Ascending aorta (tissue), 2 donors: ENCODE data around the gene PLEKHB1. TPM values are rescaled to one million over a fixed set of nuclear protein-coding genes. Genes with fewer than 3 reads are reported as not detected.

Experiments
- DNase-seq, 2 donors: peaks; one replicate each; pipeline ENCODE4 v3.0.0-alpha.2; 2019; ENCODE audit warnings: low spot score in 2 of 2
- H3K27ac ChIP-seq, 2 donors: fragments of 200-600 bp; sonication (generic); one replicate each; pipeline ENCODE4 v1.5.1; 2016 to 2017; ENCODE audit warnings: mild to moderate bottlenecking in 1 of 2
- H3K27me3 ChIP-seq: fragments of 200-600 bp; sonication (generic); one replicate; pipeline ENCODE4 v1.5.1; 2017
- H3K36me3 ChIP-seq, 2 donors: fragments of 200-600 bp; sonication (generic); one replicate each; pipeline ENCODE4 v1.5.1; 2016
- H3K4me1 ChIP-seq, 2 donors: fragments of 200-600 bp; sonication (generic); one replicate each; pipeline ENCODE4 v1.5.1; 2016 to 2017; ENCODE audit warnings: mild to moderate bottlenecking in 1 of 2
- H3K4me3 ChIP-seq, 2 donors: fragments of 200-600 bp; sonication (generic); one replicate each; pipeline ENCODE4 v1.5.1; 2016 to 2017; ENCODE audit warnings: mild to moderate bottlenecking in 1 of 2
- H3K9me3 ChIP-seq, 2 donors: fragments of 200-600 bp; sonication (generic); one replicate each; pipeline ENCODE4 v1.5.1; 2016
- intact Hi-C: fragments of 100-400 bp; cut with DNase I; formaldehyde crosslinking; loops from one replicate; pipeline ENCODE4 v1.15.1; 2023
- total RNA-seq: library from RNA; depleted of rRNA; stranded (reverse); fragments of >200 nt; gene quantifications from one replicate; pipeline ENCODE4 v1.1.0, GENCODE V29; 2016
- TF ChIP-seq, protein P1 (sequence below), 3 experiments: fragments of 200-600 bp in 2 of 3; fragments of 450-650 bp in 1 of 3; sonication (generic) in 2 of 3; IDR thresholded peaks; one replicate each; pipeline ENCODE4 v1.5.1; 2016 to 2019; ENCODE audit warnings: antibody characterized with exemption in 3 of 3, mild to moderate bottlenecking in 1 of 3, moderate library complexity in 1 of 3

Gene PLEKHB1
- total RNA-seq, 1 donor from 2014 or later = 3.5 TPM

DNA sequence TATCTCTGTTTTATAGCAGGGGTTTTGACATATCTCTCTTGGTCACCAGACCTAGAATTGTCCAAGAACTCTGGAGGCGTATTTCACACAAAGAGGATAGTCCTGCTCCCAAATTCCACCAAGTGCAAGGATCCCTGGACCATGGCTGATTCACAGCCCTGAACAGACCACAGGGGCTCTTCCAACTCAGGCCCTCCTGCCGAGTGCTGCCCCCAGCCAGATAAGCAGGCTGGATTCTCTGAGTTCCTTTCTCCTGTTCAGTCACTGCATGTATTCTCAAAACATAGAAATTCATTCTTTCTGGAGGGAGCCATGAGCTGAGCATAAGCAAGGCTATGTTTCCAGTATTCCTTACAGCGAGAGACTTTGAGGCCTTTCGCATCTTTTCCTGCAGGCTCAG lies 13.4 kb upstream of the PLEKHB1 start:
- DNase-seq = no peak
- intact Hi-C loops = no loop called here
- Histone ChIP-seq H3K4me1 (no peaks in the 10 kb centered on the region), H3K9me3 (no peaks in the 10 kb centered on the region), H3K4me3 (no peak overlapping the region), H3K36me3 (no peaks in the 10 kb centered on the region), H3K27me3 (no peaks in the 10 kb centered on the region), H3K27ac (no peak overlapping the region)
- TF ChIP-seq, protein P1, sequence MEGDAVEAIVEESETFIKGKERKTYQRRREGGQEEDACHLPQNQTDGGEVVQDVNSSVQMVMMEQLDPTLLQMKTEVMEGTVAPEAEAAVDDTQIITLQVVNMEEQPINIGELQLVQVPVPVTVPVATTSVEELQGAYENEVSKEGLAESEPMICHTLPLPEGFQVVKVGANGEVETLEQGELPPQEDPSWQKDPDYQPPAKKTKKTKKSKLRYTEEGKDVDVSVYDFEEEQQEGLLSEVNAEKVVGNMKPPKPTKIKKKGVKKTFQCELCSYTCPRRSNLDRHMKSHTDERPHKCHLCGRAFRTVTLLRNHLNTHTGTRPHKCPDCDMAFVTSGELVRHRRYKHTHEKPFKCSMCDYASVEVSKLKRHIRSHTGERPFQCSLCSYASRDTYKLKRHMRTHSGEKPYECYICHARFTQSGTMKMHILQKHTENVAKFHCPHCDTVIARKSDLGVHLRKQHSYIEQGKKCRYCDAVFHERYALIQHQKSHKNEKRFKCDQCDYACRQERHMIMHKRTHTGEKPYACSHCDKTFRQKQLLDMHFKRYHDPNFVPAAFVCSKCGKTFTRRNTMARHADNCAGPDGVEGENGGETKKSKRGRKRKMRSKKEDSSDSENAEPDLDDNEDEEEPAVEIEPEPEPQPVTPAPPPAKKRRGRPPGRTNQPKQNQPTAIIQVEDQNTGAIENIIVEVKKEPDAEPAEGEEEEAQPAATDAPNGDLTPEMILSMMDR (IDR thresholded peaks at IDR 0.05) = no peak

DNA sequence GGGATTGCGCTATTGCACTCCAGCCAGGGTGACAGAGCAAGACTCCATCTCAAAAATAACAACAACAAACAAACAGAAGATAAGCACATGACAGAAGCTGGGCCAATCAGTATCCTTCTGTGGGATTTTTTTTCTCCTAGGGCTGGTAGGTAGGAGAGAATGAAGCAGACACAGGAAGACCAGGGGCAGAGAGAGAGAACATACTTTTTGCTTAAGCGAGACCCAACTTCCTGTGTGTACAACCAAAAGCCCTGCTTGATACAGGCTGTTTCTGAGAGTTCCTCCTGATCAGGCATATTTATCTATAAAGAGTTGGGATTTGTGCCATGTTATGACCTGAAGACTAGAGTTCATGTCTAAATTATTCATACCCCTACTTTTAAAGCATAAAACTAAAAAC lies 12.4 kb upstream of the PLEKHB1 start:
- DNase-seq = no peak
- Histone ChIP-seq H3K4me1 (no peaks in the 10 kb centered on the region), H3K4me3 (no peak overlapping the region), H3K27me3 (no peaks in the 10 kb centered on the region), H3K9me3 (no peaks in the 10 kb centered on the region), H3K27ac (no peak overlapping the region), H3K36me3 (no peaks in the 10 kb centered on the region)
- intact Hi-C loops = no loop called here
- TF ChIP-seq, protein P1 (IDR thresholded peaks at IDR 0.05) = no peak

DNA sequence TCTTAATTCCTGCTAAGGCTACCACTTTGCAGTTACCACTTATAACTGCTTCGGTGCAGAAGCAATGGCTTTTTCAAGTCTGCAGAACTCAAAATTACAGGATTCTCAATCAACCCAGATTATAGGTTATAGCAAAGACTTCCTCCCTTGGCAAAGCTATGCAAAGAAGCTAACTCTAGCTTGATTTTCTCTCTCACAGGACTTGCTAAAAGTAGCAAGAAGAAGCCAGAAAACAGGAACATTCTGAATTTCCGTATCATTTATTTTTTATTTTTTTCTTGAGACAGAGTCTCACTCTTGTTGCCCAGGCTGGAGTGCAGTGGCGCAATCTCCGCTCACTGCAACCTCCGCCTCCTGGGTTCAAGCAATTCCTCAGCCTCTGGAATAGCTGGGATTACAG lies 10.7 kb upstream of the PLEKHB1 start:
- DNase-seq = no peak
- no peaks in the 10 kb centered on the region for H3K9me3 ChIP-seq
- no peak overlapping the region for H3K27ac ChIP-seq
- intact Hi-C loops = no loop called here
- H3K27me3 ChIP-seq = no peaks in the 10 kb centered on the region
- no peaks in the 10 kb centered on the region for H3K36me3 ChIP-seq
- no peaks in the 10 kb centered on the region for H3K4me1 ChIP-seq
- TF ChIP-seq, protein P1 (IDR thresholded peaks at IDR 0.05) = no peak
- no peak overlapping the region for H3K4me3 ChIP-seq

DNA sequence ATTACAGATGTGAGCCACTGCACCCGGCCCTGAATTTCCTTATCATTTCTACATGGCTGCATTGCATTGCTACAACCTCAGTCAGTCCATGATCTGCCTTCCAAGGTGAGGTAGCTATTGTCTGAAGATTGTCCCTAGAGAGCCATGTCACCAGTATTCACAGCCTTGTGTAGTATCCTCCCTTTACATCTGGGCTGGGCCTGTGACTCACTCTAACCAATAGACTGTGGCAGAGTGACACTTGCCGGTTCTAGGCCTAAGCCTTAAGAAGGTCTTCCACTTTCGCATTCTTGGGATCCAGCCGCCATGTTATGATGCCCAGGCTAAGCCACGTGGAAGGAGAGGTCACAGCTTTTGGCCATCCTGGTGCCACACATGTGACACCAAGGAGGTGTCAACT lies 10.1 kb upstream of the PLEKHB1 start:
- no peak for DNase-seq
- Histone ChIP-seq H3K4me1 (no peaks in the 10 kb centered on the region), H3K4me3 (no peak overlapping the region), H3K36me3 (no peaks in the 10 kb centered on the region), H3K27me3 (no peaks in the 10 kb centered on the region), H3K27ac (no peak overlapping the region), H3K9me3 (no peaks in the 10 kb centered on the region)
- TF ChIP-seq, protein P1 (IDR thresholded peaks at IDR 0.05) = no peak
- intact Hi-C loops = no loop called here

DNA sequence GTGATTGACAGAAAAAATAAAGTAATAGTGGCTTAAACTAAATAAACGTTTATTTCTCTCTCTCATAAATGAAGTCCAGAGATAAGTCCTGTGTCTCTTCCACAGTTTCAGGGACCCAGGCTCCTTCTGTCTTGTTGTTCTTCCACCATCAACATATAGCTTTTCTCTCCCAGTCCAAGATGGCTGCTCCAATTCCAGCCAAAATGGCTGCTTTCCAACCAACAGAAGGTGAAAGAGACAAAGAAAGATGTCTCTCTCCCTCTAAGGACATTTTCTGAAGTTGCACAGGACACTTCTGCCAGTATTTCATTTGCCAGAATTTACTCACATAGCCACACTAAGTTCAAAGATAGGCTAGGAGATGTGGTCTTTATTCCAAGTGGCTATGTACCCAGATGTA lies 9.4 kb upstream of the PLEKHB1 start:
- no peaks in the 10 kb centered on the region for H3K9me3 ChIP-seq
- no peaks in the 10 kb centered on the region for H3K4me1 ChIP-seq
- TF ChIP-seq, protein P1 (IDR thresholded peaks at IDR 0.05) = no peak
- H3K4me3 ChIP-seq = no peak overlapping the region
- no peak overlapping the region for H3K27ac ChIP-seq
- H3K27me3 ChIP-seq = no peaks in the 10 kb centered on the region
- intact Hi-C loops = no loop called here
- DNase-seq = no peak
- H3K36me3 ChIP-seq = no peaks in the 10 kb centered on the region

DNA sequence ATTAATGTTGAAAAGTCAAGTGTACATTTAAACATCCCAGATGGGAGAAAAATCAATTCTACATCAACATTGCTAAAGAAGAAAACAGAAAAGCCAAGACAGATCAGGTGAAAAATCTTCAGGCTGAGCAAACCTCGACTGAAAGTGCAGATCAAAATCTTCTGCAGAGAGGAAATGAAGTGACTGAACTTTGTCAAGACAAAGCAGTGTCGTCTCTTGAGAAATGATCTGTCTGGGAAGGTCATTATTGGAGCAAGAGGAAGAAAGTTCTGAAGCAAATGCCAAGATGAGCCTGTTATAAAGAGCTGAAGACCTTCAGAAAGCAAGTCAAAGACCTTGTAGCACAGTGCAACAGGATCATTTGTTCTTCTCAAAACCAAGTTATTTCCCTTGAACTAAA lies 5.8 kb upstream of the PLEKHB1 start:
- DNase-seq = no peak
- TF ChIP-seq, protein P1 (IDR thresholded peaks at IDR 0.05) = no peak

More for the DNA sequence above, 5.8 kb upstream of the PLEKHB1 start:
- Histone ChIP-seq H3K36me3 (no peaks in the 10 kb centered on the region), H3K4me1 (no peaks in the 10 kb centered on the region), H3K27me3 (no peaks in the 10 kb centered on the region), H3K27ac (no peak overlapping the region), H3K4me3 (no peak overlapping the region), H3K9me3 (no peaks in the 10 kb centered on the region)
- intact Hi-C loops = no loop called here
